ENCODE data around the gene GTSF1L.

The GTSF1L gene

DNA sequence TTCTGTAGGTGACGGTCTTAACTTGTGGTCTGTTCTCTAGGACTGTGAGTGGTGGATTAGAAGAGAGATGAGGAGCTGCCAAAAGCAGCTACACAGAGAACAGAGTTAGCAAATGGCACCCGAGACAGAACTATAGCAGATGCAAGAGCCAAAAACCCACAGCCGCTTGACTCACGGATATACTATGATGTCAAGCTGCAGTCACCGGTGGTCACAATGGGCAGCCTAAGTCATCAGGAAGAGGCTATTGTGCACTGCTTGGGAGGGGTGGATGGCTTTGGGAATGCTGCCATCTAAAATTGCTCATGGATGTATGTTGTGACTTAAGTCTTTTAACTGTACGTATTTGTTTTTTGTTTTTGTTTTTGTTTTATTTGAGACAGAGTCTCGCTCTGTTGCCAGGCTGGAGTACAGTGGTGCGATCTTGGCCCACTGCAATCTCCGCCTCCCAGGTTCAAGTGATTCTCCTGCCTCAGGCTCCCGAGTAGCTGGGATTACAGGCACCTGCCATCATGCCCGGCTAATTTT, at the start of gene GTSF1L:
TSS of gene GTSF1L (minus strand) at position 192 of the 528 bp plus-strand sequence. CDS start 308 bp downstream, outside the sequence.
- H3K9me3 Mint-ChIP-seq, result no peaks in the 10 kb centered on the region
- H3K27ac Mint-ChIP-seq, result no peak within 1 kb of the TSS
- no peaks in the 10 kb centered on the region for H3K4me1 Mint-ChIP-seq
- peaks cover 5% of the 10 kb centered on the region for H3K27me3 Mint-ChIP-seq (ENCODE audit: low read depth)
- TF ChIP-seq, protein P1, sequence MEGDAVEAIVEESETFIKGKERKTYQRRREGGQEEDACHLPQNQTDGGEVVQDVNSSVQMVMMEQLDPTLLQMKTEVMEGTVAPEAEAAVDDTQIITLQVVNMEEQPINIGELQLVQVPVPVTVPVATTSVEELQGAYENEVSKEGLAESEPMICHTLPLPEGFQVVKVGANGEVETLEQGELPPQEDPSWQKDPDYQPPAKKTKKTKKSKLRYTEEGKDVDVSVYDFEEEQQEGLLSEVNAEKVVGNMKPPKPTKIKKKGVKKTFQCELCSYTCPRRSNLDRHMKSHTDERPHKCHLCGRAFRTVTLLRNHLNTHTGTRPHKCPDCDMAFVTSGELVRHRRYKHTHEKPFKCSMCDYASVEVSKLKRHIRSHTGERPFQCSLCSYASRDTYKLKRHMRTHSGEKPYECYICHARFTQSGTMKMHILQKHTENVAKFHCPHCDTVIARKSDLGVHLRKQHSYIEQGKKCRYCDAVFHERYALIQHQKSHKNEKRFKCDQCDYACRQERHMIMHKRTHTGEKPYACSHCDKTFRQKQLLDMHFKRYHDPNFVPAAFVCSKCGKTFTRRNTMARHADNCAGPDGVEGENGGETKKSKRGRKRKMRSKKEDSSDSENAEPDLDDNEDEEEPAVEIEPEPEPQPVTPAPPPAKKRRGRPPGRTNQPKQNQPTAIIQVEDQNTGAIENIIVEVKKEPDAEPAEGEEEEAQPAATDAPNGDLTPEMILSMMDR (IDR thresholded peaks at IDR 0.05; ENCODE audit: unreplicated experiment in 3 of 3), result no peak
- no peaks in the 10 kb centered on the region for H3K36me3 Mint-ChIP-seq (ENCODE audit: low read depth)
- H3K4me3 Mint-ChIP-seq, result no peak within 1 kb of the TSS

DNA sequence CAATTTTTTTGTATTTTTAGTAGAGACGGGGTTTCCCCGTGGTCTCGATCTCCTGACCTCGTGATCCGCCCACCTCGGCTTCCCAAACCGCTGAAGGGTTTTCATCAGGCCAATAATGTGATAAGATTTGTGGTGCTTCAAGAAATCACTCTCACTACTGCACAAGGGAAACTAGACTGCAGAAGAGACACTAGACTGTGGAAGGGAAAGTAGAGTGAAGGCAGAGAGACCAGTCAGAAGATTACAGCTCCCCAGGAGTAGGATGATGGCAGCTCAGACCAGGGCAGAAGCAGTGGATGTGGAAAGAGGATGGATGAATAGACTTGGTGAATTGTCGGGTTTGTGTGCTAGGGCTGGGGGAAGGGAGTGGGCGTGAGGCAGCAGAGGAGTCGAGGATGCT, 48.0 kb upstream of the GTSF1L start:
- Mint-ChIP-seq H3K4me3 (no peak overlapping the region), H3K4me1 (no peaks in the 10 kb centered on the region), H3K27ac (no peak overlapping the region), H3K36me3 (ENCODE audit: low read depth) (no peaks in the 10 kb centered on the region), H3K9me3 (peaks cover 12% of the 10 kb centered on the region), H3K27me3 (ENCODE audit: low read depth) (peaks cover 34% of the 10 kb centered on the region)
- TF ChIP-seq, protein P1 (IDR thresholded peaks at IDR 0.05; ENCODE audit: unreplicated experiment in 3 of 3), result no peak

DNA sequence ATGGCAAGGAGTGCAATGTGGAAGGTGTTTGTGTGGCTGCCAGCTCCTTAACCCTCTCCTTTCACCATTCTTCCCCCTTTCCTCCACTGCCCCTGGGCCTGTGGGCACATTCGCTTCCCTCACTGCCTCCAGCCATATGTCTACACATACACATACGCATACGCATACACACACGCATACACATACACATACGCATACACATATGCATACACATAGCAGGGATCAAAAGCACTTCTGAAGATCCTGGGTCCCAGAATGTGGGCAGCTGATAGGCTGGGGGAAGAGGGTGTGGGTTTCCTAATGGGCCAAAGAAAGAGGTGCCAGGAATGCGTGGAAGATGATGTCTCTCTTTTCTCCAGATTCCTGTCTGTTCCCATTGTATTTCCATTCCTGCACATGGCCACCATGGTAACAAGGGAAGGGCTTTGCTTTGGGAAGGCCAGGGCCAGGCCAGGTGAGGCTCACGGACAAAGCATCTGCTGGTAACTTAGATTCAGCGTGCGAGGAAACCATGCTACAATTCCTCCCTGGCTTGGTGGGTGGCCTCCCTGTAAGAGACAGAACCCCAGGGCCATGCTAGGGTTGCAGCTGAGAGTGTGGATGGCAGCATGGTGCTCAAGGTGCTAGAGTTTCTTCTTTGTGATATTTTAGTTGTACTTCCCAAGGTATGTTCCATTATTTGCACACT, 44.8 kb upstream of the GTSF1L start:
- TF ChIP-seq, protein P1 (IDR thresholded peaks at IDR 0.05; ENCODE audit: unreplicated experiment in 3 of 3), result no peak
- H3K4me3 Mint-ChIP-seq, result no peak overlapping the region
- no peaks in the 10 kb centered on the region for H3K4me1 Mint-ChIP-seq
- H3K36me3 Mint-ChIP-seq (ENCODE audit: low read depth), result no peaks in the 10 kb centered on the region
- no peak overlapping the region for H3K27ac Mint-ChIP-seq
- H3K27me3 Mint-ChIP-seq (ENCODE audit: low read depth), result peaks cover 42% of the 10 kb centered on the region
- peaks cover 8% of the 10 kb centered on the region for H3K9me3 Mint-ChIP-seq

DNA sequence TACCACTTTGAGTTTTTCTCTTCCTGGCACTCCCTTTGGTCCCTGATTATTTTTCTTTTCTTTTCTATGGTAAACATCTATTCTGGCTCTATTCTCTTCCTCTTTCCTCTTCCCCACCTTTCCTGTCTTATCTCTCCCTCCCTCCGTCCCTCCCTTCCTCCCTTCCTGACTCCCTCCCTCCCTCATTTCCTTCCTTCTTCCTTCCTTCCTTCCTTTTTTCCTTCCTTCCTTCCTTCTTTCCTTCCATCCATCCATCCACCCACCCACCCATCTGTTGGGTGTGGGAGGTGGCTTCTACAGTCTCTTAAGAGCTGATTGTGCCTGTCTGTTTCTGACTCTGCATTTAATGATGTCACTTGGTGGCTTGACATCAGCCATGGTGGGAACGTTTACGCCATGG, 43.5 kb upstream of the GTSF1L start:
- Mint-ChIP-seq H3K4me1 (no peaks in the 10 kb centered on the region), H3K27me3 (ENCODE audit: low read depth) (peaks cover 50% of the 10 kb centered on the region), H3K27ac (no peak overlapping the region), H3K4me3 (no peak overlapping the region), H3K9me3 (peaks cover 8% of the 10 kb centered on the region), H3K36me3 (ENCODE audit: low read depth) (no peaks in the 10 kb centered on the region)
- TF ChIP-seq, protein P1 (IDR thresholded peaks at IDR 0.05; ENCODE audit: unreplicated experiment in 3 of 3), result no peak

DNA sequence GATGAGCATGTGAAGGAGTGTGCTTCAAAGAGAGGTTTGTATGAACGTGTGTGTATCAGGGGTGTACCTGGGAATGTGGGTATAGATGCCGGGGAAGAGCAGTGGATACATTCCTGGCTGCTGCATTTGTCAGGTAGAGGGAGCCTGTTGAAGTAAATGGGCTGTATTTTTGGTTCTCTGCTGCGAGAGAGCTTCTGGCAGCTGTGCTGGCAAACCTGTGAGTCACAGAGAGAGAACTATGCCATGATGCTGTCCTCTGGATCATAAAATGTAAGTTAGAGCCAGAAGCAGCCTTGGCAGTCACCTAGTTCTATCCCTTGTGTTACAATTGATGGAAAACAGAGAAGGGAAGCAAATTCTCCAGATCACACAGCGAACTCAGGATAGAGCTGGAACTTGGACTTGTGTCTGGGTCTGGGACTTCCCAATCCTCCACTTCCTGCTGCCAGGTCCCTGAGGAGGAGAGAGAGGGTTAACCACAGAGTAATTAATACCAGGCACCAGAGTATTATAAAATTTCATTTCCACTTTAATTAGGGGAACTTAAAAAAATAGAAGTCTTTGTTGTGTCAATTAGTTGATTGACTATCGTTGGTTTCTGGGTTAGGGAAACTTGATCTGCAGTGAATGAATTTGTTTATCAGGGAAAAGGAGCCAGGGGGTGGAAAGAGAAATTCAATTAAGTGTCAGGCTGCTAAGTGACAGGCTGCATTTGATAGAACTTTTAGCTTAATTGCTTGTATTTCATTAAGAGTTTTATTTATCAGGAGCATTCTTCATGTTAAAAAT, 41.1 kb upstream of the GTSF1L start:
- peaks cover 4% of the 10 kb centered on the region for H3K9me3 Mint-ChIP-seq

More for the DNA sequence above, 41.1 kb upstream of the GTSF1L start:
- Mint-ChIP-seq H3K36me3 (ENCODE audit: low read depth) (no peaks in the 10 kb centered on the region), H3K27me3 (ENCODE audit: low read depth) (peaks cover 40% of the 10 kb centered on the region), H3K27ac (no peak overlapping the region), H3K4me1 (no peaks in the 10 kb centered on the region), H3K4me3 (no peak overlapping the region)
- TF ChIP-seq, protein P1 (IDR thresholded peaks at IDR 0.05; ENCODE audit: unreplicated experiment in 3 of 3), result no peak

Data from nephron (organoid).